GDM1 (cell line): ENCODE measurements around the gene ARHGEF12.

ENCODE experiments used
- DNase-seq: peaks from one replicate; lab custom pipeline; 2025; lab: John Stamatoyannopoulos, UW

ARHGEF12 gene

GRCh38 chr11:120517390-120517761 is 181.2 kb downstream of the ARHGEF12 start:
- no peak for DNase-seq

GRCh38 chr11:120517801-120518291 is 181.6 kb downstream of the ARHGEF12 start:
- no peak for DNase-seq

GRCh38 chr11:120518356-120518755 is 182.1 kb downstream of the ARHGEF12 start:
- no peak for DNase-seq

GRCh38 chr11:120519474-120519873 is 183.3 kb downstream of the ARHGEF12 start:
- DNase-seq: no peak

GRCh38 chr11:120520091-120520822 is 184.0 kb downstream of the ARHGEF12 start:
- no peak for DNase-seq

GRCh38 chr11:120521176-120521575 is 185.0 kb downstream of the ARHGEF12 start:
- no peak for DNase-seq

- no peak for DNase-seq
Measured at GRCh38 chr11:120522021-120522420, 185.8 kb downstream of the ARHGEF12 start.

- DNase-seq: no peak
Measured at GRCh38 chr11:120522736-120523135, 186.5 kb downstream of the ARHGEF12 start.

GRCh38 chr11:120523196-120523595 is 187.0 kb downstream of the ARHGEF12 start:
- no peak for DNase-seq

GRCh38 chr11:120524536-120525085 is 188.4 kb downstream of the ARHGEF12 start:
- no peak for DNase-seq

- DNase-seq: no peak
Measured at GRCh38 chr11:120525261-120526171, 189.3 kb downstream of the ARHGEF12 start.

- no peak for DNase-seq
Measured at GRCh38 chr11:120526241-120526640, 190.0 kb downstream of the ARHGEF12 start.

GRCh38 chr11:120527111-120527761 is 191.0 kb downstream of the ARHGEF12 start:
- no peak for DNase-seq

GRCh38 chr11:120528749-120529148 is 192.5 kb downstream of the ARHGEF12 start:
- DNase-seq: no peak

GRCh38 chr11:120529214-120529613 is 193.0 kb downstream of the ARHGEF12 start:
- DNase-seq: no peak

- no peak for DNase-seq
Measured at GRCh38 chr11:120529911-120530310, 193.7 kb downstream of the ARHGEF12 start.

- no peak for DNase-seq
Measured at GRCh38 chr11:120532082-120532831, 196.0 kb downstream of the ARHGEF12 start.

- no peak for DNase-seq
Measured at GRCh38 chr11:120532832-120533196, 196.6 kb downstream of the ARHGEF12 start.

GRCh38 chr11:120536091-120536796 is 200.0 kb downstream of the ARHGEF12 start:
- no peak for DNase-seq

GRCh38 chr11:120536797-120537169 is 200.6 kb downstream of the ARHGEF12 start:
- no peak for DNase-seq

GRCh38 chr11:120537996-120538395 is 201.8 kb downstream of the ARHGEF12 start:
- DNase-seq: no peak
